ENCODE results near the gene COMT. TPM values are rescaled to one million over a fixed set of nuclear protein-coding genes. Genes with fewer than 3 reads are reported as not detected.

COMT gene
- total and polyA plus RNA-seq, 2 experiments from 2014 or later, result 29.6 to 29.8 TPM

- Mint-ChIP-seq H3K9me3 (no peaks in the 10 kb centered on the region), H3K36me3 (ENCODE audit: low read depth) (no peaks in the 10 kb centered on the region), H3K27ac (no peak overlapping the region), H3K27me3 (ENCODE audit: insufficient read depth, low read depth, poor library complexity) (peaks cover 11% of the 10 kb centered on the region), H3K4me1 (peaks cover 15% of the 10 kb centered on the region), H3K4me3 (no peak overlapping the region)
- TF ChIP-seq CREB1 (CRISPR knock-in tag; IDR thresholded peaks at IDR 0.05; ENCODE audit: low read depth) (no peak), EZH2 (IDR thresholded peaks at IDR 0.05; ENCODE audit: low read depth, unreplicated experiment) (no peak), CTCF (conservative IDR thresholded peaks at IDR 0.05; ENCODE audit: low read depth in 2 of 2) (no peak), EZH2phosphoT487 (IDR thresholded peaks at IDR 0.05; ENCODE audit: unreplicated experiment) (no peak), ZNF114 (CRISPR knock-in tag; IDR thresholded peaks at IDR 0.05) (no peak), ZNF462 (CRISPR knock-in tag; IDR thresholded peaks at IDR 0.05) (no peak), NANOG (IDR thresholded peaks at IDR 0.05; ENCODE audit: borderline replicate concordance) (no peak), REST (IDR thresholded peaks at IDR 0.05; ENCODE audit: unreplicated experiment) (no peak), JUNB (IDR thresholded peaks at IDR 0.05; ENCODE audit: unreplicated experiment) (no peak), STAT1 (IDR thresholded peaks at IDR 0.05; ENCODE audit: unreplicated experiment) (no peak), POLR2AphosphoS5 (IDR thresholded peaks at IDR 0.05; ENCODE audit: low read depth) (no peak), ZNF331 (CRISPR knock-in tag; IDR thresholded peaks at IDR 0.05; ENCODE audit: low read depth) (no peak)
- TF ChIP-seq, protein P1, sequence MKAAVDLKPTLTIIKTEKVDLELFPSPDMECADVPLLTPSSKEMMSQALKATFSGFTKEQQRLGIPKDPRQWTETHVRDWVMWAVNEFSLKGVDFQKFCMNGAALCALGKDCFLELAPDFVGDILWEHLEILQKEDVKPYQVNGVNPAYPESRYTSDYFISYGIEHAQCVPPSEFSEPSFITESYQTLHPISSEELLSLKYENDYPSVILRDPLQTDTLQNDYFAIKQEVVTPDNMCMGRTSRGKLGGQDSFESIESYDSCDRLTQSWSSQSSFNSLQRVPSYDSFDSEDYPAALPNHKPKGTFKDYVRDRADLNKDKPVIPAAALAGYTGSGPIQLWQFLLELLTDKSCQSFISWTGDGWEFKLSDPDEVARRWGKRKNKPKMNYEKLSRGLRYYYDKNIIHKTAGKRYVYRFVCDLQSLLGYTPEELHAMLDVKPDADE (IDR thresholded peaks at IDR 0.05), result no peak
- no peaks in the 10 kb centered on the region for H3K36me3 ChIP-seq (ENCODE audit: insufficient read depth)
- H4K20me1 ChIP-seq (replicated peaks; ENCODE audit: insufficient read depth), result no peaks in the 10 kb centered on the region
- H3F3A ChIP-seq (replicated peaks; ENCODE audit: low read depth), result no peaks in the 10 kb centered on the region
- H3K9me2 ChIP-seq (ENCODE audit: insufficient read depth), result no peaks in the 10 kb centered on the region
- H3K27ac ChIP-seq (ENCODE audit: low read depth), result no peak overlapping the region
- H3K4me1 ChIP-seq (ENCODE audit: insufficient read depth), result peaks cover 11% of the 10 kb centered on the region
- H3K27me3 ChIP-seq (ENCODE audit: insufficient read depth), result no peaks in the 10 kb centered on the region
- ATAC-seq (no peak), DNase-seq (ENCODE audit: low spot score) (no peak)
- no peak overlapping the region for H2AFZ ChIP-seq
- no peaks in the 10 kb centered on the region for H3K79me2 ChIP-seq (replicated peaks; ENCODE audit: insufficient read depth)
- no peak overlapping the region for H3K4me3 ChIP-seq
- H3K4me2 ChIP-seq, result no peak overlapping the region
Observed at GRCh38 chr22:19994851-19995610, 53.5 kb downstream of the COMT start.

Measured in GM23338 (cell line).